CD14-positive monocyte (primary cell): ENCODE data around the gene DDX31. TPM values are rescaled to one million over a fixed set of nuclear protein-coding genes. Genes with fewer than 3 reads are reported as not detected.
A peak's percentile ranks its signal among the peaks of the same experiment; 100 is the strongest.

Source experiments
- DNase-seq, 3 donors: peaks; one replicate each; pipeline ENCODE4 v3.0.0-alpha.2; 2011 to 2022
- H2AFZ ChIP-seq: 2 replicates; pipeline ENCODE4 v1.6.0; 2012; ENCODE audit warnings: mild to moderate bottlenecking, low read depth, low read length, inconsistent platforms; ENCODE audit not compliant: insufficient read depth, poor library complexity, severe bottlenecking
- H3K27ac ChIP-seq, 2 donors: 1 replicate in 1 of 2; 2 replicates in 1 of 2; pipeline ENCODE4 v1.5.1; 2012 to 2013; ENCODE audit warnings: low read length in 2 of 2, control low read depth in 1 of 2, inconsistent platforms in 1 of 2, low read depth in 1 of 2, mild to moderate bottlenecking in 1 of 2
- H3K27me3 ChIP-seq, 2 donors: one replicate each; pipeline versions ENCODE4 v1.6.0 to v1.6.1; 2011 to 2013; ENCODE audit warnings: low read length in 2 of 2; ENCODE audit not compliant: control insufficient read depth in 2 of 2, insufficient read depth in 2 of 2
- H3K36me3 ChIP-seq, 2 donors: replicated peaks in 1 of 2; 1 replicate in 1 of 2; 2 replicates in 1 of 2; pipeline versions ENCODE4 v1.5.1 to v1.6.1; 2012 to 2013; ENCODE audit warnings: low read length in 2 of 2, control low read depth in 1 of 2, inconsistent platforms in 1 of 2, mild to moderate bottlenecking in 1 of 2; ENCODE audit not compliant: insufficient read depth in 2 of 2, control insufficient read depth in 1 of 2
- H3K4me1 ChIP-seq, 2 donors: 1 replicate in 1 of 2; 2 replicates in 1 of 2; pipeline versions ENCODE4 v1.5.1 to v1.6.1; 2012 to 2013; ENCODE audit warnings: low read length in 2 of 2, control low read depth in 1 of 2, inconsistent platforms in 1 of 2, mild to moderate bottlenecking in 1 of 2, moderate library complexity in 1 of 2; ENCODE audit not compliant: insufficient read depth in 2 of 2, control insufficient read depth in 1 of 2
- H3K4me2 ChIP-seq: replicated peaks from 2 replicates; pipeline ENCODE3; 2012; ENCODE audit warnings: low read length, moderate library complexity, mild to moderate bottlenecking; ENCODE audit not compliant: poor library complexity, severe bottlenecking; ENCODE audit errors: extremely low read depth
- H3K4me3 ChIP-seq, 3 experiments: fragments of 200-600 bp in 1 of 3; sonication (generic) in 1 of 3; replicated peaks in 1 of 3; 1 replicate in 2 of 3; 2 replicates in 1 of 3; pipeline ENCODE4 v1.5.1; 2011 to 2013; ENCODE audit warnings: low read length in 3 of 3, mild to moderate bottlenecking in 3 of 3, control low read depth in 2 of 3, low read depth in 2 of 3, inconsistent platforms in 1 of 3, moderate library complexity in 1 of 3
- H3K79me2 ChIP-seq: 2 replicates; pipeline ENCODE4 v1.6.0; 2012; ENCODE audit warnings: mild to moderate bottlenecking, control low read depth, inconsistent platforms, low read length, moderate library complexity; ENCODE audit not compliant: insufficient read depth
- H3K9ac ChIP-seq: 2 replicates; pipeline ENCODE4 v1.6.0; 2017; ENCODE audit warnings: low read length, mild to moderate bottlenecking; ENCODE audit not compliant: insufficient read depth, poor library complexity, severe bottlenecking
- H3K9me3 ChIP-seq, 2 donors: replicated peaks in 1 of 2; 1 replicate in 1 of 2; 2 replicates in 1 of 2; pipeline versions ENCODE4 v1.5.1 to v1.6.1; 2012 to 2013; ENCODE audit warnings: low read length in 2 of 2, control low read depth in 1 of 2; ENCODE audit not compliant: control insufficient read depth in 1 of 2, insufficient read depth in 1 of 2
- H4K20me1 ChIP-seq: 2 replicates; pipeline ENCODE4 v1.6.0; 2012; ENCODE audit warnings: mild to moderate bottlenecking, low read length, control low read depth, moderate library complexity; ENCODE audit not compliant: insufficient read depth
- H3K27ac Mint-ChIP-seq, 7 donors: one replicate each; pipeline ENCODE4 v1.8.0; 2020; ENCODE audit warnings: mild to moderate bottlenecking in 7 of 7, mixed read lengths in 7 of 7, moderate library complexity in 6 of 7, inconsistent platforms in 2 of 7
- H3K27me3 Mint-ChIP-seq, 3 donors: one replicate each; pipeline ENCODE4 v1.8.0; 2021 to 2022; ENCODE audit warnings: low read depth in 3 of 3, mild to moderate bottlenecking in 3 of 3, mixed read lengths in 3 of 3, moderate library complexity in 3 of 3, inconsistent platforms in 1 of 3
- H3K36me3 Mint-ChIP-seq, 2 donors: one replicate each; pipeline ENCODE4 v1.8.0; 2020; ENCODE audit warnings: mixed read lengths in 2 of 2, inconsistent platforms in 1 of 2, mild to moderate bottlenecking in 1 of 2
- H3K4me1 Mint-ChIP-seq: one replicate; pipeline ENCODE4 v1.8.0; 2020; ENCODE audit warnings: mild to moderate bottlenecking, mixed read lengths
- H3K4me3 Mint-ChIP-seq, 2 donors: one replicate each; pipeline ENCODE4 v1.8.0; 2020; ENCODE audit warnings: mild to moderate bottlenecking in 2 of 2, mixed read lengths in 2 of 2, moderate library complexity in 1 of 2
- H3K9me3 Mint-ChIP-seq, 7 donors: one replicate each; pipeline ENCODE4 v1.8.0; 2020 to 2022; ENCODE audit warnings: mixed read lengths in 7 of 7, mild to moderate bottlenecking in 6 of 7, moderate library complexity in 6 of 7, inconsistent platforms in 2 of 7
- CTCF ChIP-seq: fragments of 200-600 bp; IDR thresholded peaks from one replicate; pipeline ENCODE4 v1.8.0; 2022; ENCODE audit warnings: antibody characterized with exemption, mild to moderate bottlenecking
- WGBS: methylation state at CpG from one replicate; pipeline ENCODE4 v1.1.5; 2013; ENCODE audit warnings: missing lambda C conversion rate; ENCODE audit not compliant: insufficient coverage; 5-methylcytosine and 5-hydroxymethylcytosine counted together
- intact Hi-C, 2 donors: fragments of 100-400 bp; cut with micrococcal nuclease; formaldehyde crosslinking; loops; one replicate each; pipeline versions ENCODE4 v1.15.0 to v1.15.1; 2023
- polyA plus RNA-seq, 3 donors: library from polyadenylated mRNA; depleted of rRNA in 1 of 3; unstranded in 2 of 3; stranded (reverse) in 1 of 3; fragments of 300-500 nt in 2 of 3; fragments of >200 nt in 1 of 3; fragmentation: Illumina TruSeq in 2 of 3; gene quantifications; 1 replicate in 2 of 3; 2 replicates in 1 of 3; pipeline ENCODE4 v1.2.3, GENCODE V29; 2012 to 2021

DDX31 gene
- polyA plus RNA-seq, 3 donors = 1.1 to 4.2 (median 1.5) TPM

- H4K20me1 ChIP-seq = no peaks in the 10 kb centered on the region
- no peaks in the 10 kb centered on the region for H3K79me2 ChIP-seq
- TF ChIP-seq CTCF = no peak
- Mint-ChIP-seq H3K36me3 (peaks cover 48 to 50% of the 10 kb centered on the region in 2 donors), H3K9me3 (no peaks in the 10 kb centered on the region), H3K4me3 (no peak overlapping the region), H3K4me1 (no peaks in the 10 kb centered on the region), H3K27ac (peak overlapping the region in 1 of 7 donors; percentile 9), H3K27me3 (peaks cover 0 to 5% (median 0%) of the 10 kb centered on the region in 3 donors)
- peaks cover 15 to 44% of the 10 kb centered on the region in 2 donors for H3K36me3 ChIP-seq
- H3K27me3 ChIP-seq = no peaks in the 10 kb centered on the region
- DNase-seq = no peak
- no peak overlapping the region for H3K9ac ChIP-seq
- no peaks in the 10 kb centered on the region for H3K9me3 ChIP-seq
- H3K4me3 ChIP-seq = no peak overlapping the region
- no peak overlapping the region for H3K4me2 ChIP-seq
- intact Hi-C loops = no loop called here
- no peak overlapping the region for H3K27ac ChIP-seq
- H3K4me1 ChIP-seq = no peaks in the 10 kb centered on the region
- WGBS = no CpG with 5 or more reads among the region's 3 CpGs
- H2AFZ ChIP-seq = no peak overlapping the region
Measured at GRCh38 chr9:132630811-132631210, 39.0 kb downstream of the DDX31 start.

- DNase-seq = no peak
- Histone ChIP-seq H3K9me3 (no peaks in the 10 kb centered on the region), H3K4me1 (no peaks in the 10 kb centered on the region), H3K9ac (no peak overlapping the region), H4K20me1 (no peaks in the 10 kb centered on the region), H2AFZ (no peak overlapping the region), H3K36me3 (peaks cover 15 to 50% of the 10 kb centered on the region in 2 donors), H3K4me2 (no peak overlapping the region), H3K4me3 (no peak overlapping the region), H3K27me3 (no peaks in the 10 kb centered on the region), H3K79me2 (no peaks in the 10 kb centered on the region), H3K27ac (no peak overlapping the region)
- H3K27me3 Mint-ChIP-seq = peaks cover 0 to 5% (median 0%) of the 10 kb centered on the region in 3 donors
- intact Hi-C loops = no loop called here
- H3K4me3 Mint-ChIP-seq = no peak overlapping the region
- peaks cover 53 to 56% of the 10 kb centered on the region in 2 donors for H3K36me3 Mint-ChIP-seq
- no peaks in the 10 kb centered on the region for H3K4me1 Mint-ChIP-seq
- no peak for TF ChIP-seq CTCF
- WGBS = 98% methylated on average over 8 of the region's 9 CpGs
- no peaks in the 10 kb centered on the region for H3K9me3 Mint-ChIP-seq
- H3K27ac Mint-ChIP-seq = no peak overlapping the region
Measured at GRCh38 chr9:132630116-132630515, 39.7 kb downstream of the DDX31 start.
